HG03097 (cell line): ENCODE results near the gene LRRIQ1.
A peak's percentile ranks its signal among the peaks of the same experiment; 100 is the strongest.

ENCODE experiments used
- ATAC-seq: cut with Tn5 transposase; IDR thresholded peaks from one replicate; pipeline ENCODE4 v1.9.1; 2021; ENCODE audit not compliant: unreplicated experiment, low FRiP score

LRRIQ1 gene

DNA sequence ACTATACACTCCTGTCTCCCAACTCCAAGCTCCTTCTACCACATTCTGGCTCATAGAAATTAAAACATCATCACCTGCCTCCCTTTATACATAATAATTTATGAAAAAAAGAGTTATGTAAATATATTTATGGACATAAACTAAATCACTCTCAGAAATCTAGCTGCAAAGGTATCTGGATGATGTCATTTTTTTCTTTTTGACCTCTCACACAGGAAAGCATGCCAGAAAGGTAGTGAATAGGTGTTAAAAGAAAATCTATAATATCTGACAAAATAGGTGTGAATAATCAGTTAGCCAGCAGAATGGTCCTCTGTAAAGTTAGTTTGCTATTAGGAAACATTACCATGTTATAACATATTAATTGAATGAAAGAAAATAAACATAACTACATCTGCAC lies 7.7 kb downstream of the LRRIQ1 start:
- ATAC-seq = no peak

DNA sequence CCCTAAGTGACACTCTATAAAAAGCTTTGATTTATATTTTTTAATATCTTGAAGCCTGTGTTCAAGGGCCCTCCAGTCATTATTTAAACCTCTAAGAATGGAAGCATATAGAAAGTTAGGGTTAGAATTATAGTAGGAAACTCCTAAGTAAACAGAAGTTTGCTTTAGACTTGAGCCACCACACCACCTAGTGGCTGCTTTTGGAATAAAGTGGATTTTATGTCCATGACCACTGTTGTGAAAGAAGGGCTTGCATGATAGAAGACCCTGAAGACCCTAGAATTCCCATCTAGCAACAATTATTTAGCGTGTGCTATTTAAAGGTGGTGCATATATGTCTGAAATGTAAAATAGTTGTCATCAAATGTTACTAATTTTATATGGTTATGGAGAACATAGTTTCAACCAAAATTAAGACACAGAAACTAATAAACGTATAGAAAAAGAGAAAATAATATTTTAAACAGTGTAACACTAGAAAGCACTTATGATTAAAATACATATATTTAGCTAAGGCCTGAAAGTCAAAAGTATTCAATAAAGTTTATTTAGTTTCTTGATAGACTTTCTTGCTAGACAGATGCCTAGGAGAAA lies 21.3 kb downstream of the LRRIQ1 start:
- peak; percentile 71 for ATAC-seq

DNA sequence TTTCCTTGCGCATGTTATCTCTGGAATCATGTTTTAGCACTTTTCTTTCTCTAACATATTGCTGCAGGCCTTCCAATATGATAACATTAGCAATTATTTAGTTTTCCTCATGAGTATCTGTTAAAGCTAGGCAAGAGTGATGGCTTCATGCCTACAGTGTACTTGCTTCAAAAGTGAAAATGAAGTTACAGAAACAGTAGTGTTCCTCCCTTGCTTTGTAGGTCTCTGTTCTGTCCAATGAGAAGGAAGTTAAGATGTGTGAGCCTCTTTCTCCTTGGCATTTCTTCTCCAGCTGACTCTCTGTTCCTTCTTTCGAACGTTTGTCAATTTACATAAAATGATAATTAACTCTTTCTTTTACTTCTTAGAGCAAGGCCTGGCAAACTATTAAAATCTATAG lies 22.2 kb downstream of the LRRIQ1 start:
- ATAC-seq = no peak

DNA sequence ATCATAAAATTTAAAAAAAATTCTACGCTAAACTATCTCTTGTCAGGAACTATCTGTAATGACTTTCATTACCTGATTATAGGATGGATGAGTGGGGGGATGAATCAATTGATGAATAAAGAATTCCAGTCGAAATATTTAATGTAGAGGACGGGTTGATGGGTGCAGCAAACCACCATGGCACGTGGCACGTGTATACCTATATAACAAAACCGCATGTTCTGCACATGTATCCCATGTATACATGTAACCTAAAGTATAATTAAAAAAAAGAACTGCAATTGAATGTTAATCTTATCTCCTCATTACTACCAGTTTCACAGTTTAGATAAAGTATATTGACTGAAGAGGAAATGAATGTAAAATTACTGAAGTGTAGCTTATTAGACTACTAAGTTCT lies 23.4 kb downstream of the LRRIQ1 start:
- ATAC-seq = no peak

DNA sequence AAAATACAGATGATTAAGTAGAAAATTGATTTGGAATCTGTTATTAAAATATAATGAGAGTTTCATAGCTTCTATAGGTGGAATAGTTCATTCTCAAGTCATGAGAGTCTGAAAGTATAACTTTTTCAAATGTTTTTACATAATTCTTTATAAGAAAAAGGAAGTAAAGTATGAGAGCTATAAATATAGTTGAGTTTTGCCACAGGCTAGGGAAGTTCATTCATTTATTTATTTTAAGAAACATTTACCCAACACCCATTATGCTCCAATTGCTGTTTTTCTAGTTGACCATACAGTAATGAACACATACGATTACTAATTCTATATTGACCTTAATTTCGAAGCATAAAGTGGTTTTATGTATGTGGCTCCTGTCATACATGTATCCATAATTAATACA lies 24.8 kb downstream of the LRRIQ1 start:
- no peak for ATAC-seq

DNA sequence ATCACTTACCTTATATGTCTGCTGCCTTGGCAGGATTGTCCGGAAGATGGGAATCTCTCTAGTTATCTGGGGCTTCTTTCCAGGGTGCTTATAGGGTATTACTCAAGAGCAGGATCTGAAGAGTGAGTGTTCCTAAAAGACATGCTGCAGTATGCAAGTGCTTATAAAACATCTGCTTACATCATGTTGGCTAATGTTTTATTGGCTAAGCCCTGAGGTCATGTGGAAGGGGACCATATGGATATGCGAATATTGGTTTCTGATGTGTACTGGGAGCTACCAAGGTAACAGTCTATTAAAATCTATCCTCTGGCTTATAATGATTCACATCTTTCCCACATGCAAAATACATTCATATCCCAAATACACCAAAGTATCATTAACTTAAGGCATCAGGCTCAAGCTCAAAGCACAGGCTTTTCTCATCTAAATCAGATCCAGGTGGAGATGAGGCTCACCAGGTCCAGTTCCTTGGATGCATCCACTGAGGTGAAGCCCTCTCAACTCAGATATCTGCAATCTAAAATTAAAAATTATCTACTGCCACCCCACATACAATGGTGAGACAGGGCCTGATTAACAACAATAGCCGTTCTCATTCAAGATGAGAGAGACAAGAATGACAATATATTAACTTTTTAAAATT lies 29.8 kb downstream of the LRRIQ1 start:
- ATAC-seq = no peak

DNA sequence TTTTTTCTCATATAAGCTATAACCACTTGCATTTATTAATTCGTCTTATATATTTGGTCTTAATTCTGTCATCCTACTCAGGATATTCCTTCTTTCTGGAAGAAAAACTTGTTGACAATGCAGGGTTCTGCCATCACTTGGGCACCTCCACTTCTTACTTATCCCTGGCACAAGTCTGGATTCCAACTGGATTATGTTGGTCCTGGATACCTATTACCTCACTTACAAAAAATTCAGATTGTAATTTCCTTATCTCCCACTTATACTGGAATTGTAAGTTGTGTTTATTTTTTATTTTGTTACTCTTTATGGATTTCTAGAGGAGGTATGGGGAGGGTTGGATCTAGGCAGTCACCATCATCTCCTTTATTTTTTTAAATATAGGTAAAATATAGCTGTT lies 36.7 kb downstream of the LRRIQ1 start:
- ATAC-seq = no peak

DNA sequence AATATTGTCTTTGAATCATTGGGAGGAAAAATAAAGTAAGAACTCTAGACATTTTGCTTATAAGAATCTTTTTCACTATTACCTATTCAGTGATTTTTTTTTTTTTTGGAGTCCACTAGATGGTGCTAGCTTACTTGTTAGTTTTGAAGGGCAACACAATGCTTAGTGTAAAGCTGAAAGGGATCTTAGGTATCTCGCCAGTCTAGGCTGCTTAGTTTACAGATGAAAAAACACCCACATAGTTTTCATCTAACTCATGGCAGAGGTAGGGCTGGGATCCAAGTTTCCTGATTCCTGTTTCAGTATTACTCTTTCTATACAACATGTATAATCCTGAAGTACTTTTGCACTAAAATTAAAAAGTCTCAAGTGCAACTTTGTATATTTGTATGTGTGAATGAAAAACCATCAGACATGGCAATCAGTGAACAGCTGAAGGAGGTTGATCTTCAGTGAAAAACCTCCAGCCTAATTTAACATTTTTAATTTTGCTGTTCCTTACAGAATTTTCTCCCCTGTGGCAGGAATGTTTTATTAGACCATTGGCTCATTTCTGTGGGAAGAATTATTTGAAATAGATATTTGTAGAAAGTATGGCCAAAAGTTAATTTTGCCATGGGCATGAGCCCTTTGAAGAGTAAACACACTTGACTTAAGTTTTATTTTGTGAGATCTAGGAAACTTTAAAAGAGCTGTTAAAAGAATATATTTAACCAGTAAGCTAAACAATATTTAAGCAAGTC lies 40.7 kb downstream of the LRRIQ1 start:
- peak; percentile 73 for ATAC-seq

DNA sequence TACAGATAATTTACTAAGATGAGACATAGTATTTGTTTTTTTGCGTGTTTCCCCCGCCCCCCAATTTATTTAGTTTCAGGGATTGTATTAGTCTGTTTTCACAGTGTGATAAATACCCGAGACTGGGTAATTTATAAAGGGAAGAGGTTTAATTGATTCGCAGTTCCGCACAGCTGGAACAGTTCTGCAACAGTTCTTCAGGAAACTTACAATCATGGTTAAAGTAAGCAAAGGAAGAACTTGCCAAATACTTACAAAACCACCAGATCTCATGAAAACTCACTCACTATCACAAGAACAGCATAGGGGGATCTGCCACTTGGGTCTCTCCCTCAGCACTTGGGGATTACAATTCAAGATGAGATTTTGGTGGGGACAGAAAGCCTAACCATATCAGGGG lies 48.9 kb downstream of the LRRIQ1 start:
- no peak for ATAC-seq

DNA sequence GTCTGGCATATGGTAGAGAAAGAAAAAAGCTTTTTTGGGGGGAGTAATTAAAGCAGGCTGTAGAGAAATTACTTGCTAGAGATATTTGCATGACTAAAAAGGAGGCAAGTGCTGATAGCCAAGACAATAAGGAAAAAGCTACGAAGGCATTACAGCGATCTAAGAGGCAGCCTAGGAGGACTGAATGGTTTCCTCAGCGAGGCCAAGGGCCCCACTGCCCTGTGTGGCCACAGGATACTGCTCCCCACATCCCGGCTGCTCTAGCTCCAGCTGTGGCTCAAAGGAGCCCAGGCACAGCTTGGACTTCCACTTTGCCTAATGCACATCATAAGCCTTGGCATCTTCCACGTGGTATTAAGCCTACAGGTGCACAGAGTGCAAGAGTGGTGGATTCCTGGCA lies 53.6 kb downstream of the LRRIQ1 start:
- ATAC-seq = no peak

DNA sequence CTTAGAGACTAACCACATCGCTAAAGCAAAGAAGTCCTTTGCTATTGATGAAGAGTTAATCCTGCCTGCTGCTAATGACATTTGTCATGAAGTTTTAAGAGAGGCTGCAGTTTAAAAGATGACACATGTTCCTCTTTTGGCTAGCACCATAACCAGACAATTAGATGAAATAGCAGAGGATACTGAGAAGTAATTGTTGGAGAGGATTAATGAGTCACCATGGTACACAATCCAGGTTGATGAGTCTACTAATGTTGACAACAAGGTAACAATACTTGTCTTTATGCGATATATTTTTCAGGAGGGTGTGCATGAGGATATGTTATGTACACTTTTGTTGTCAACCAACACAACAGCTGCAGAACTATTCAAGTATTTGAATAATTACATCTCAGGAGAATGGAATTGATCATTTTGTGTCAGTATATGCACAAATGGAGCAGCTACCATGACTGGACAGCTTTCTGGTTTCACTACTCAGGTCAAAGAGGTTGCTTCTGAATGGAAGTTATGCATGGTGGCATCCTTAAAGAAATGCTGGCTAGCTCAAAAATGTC lies 56.7 kb downstream of the LRRIQ1 start:
- ATAC-seq = no peak

DNA sequence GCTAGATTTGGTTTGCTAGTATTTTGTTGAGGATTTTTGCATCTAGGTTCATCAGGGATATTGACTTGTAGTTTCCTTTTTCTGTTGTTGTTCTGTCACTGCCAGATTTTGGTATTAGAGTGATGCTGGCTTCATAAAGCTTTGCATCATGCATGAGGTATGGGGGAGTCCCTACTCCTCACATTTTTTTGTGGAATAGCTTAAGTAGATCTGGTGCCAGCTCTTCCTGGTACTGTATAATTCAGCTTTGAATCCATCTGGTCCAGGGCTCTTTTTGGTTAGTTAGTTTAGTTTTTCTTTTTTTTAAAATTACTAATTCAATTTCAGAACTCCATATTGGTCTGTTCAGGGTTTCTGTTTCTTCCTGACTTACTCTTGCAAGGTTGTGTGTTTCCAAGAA lies 59.4 kb downstream of the LRRIQ1 start:
- ATAC-seq = no peak

DNA sequence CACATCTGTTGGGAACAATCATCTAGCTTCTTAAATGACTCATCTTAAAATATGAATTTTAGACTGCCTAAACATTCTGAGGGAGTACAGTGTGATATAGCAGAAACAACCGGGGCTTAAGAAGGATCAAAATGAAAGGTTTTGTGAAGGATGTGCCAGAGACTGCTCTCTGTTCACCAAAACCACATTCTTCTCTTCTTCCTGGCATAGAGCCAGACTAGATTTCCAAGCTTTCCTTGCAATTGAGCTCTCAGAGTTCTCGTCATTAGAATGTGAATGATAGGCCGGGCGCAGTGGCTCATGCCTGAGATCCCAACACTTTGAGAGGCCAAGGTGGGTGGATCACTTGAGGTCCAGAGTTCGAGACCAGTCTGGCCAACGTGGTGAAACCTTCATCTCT lies 94.5 kb downstream of the LRRIQ1 start:
- ATAC-seq = no peak

DNA sequence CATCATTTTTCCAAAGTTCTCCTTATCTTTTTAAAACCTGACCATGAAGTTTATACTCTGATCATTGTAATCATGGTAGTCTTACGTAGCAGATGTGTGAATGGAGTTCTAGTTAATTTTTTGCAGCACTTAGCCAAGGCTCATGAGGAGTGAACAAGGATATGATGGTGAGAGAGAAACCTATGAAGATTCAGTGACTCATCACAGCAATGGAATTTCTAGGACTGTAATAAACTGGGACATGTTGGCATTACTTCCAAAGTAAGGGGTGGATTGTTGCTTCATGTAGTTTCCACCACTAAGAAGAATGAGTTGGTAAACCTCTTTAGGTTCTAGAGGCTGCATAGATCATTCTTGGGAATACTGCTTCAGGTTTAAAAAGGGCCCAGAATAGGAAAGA lies 102.7 kb downstream of the LRRIQ1 start:
- no peak for ATAC-seq

DNA sequence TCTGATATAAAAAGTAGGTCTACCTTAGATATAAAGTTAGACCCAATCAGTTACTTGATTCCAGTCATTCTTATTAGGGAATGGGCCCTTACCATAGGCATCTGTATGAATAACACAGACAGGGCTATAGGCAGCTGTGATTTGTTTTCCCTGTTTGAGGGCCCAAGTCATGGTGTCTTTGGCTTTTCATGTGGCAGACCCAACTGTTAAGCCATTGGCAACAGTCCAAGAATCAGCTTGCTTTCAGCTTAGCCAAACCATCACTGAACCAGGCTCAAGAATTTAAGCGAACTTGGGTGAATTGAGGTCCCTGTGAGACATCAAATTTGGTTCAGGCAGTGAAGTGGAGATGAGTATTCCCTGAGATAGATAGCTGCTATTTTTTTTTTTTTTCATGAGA lies 111.2 kb downstream of the LRRIQ1 start:
- no peak for ATAC-seq

DNA sequence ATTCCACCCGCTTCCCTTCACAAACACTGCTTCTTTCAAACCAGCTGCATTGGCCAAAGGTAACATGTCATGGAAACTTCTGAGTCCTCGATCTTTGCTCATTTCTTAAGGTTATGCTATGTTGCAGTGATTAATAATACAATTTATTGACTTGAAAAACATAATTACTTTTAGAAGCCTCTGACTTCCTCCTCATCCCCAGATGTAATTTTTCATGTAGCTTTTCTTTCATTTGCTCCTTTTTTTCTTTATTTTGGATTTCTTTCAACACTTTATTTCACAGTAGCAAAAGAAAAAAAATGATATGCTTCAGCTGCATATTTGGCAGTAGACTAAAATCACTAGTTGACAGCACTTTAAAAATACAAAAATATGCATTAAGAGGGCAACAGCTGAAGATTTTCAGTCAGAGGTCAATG lies 116.2 kb downstream of the LRRIQ1 start:
- no peak for ATAC-seq

DNA sequence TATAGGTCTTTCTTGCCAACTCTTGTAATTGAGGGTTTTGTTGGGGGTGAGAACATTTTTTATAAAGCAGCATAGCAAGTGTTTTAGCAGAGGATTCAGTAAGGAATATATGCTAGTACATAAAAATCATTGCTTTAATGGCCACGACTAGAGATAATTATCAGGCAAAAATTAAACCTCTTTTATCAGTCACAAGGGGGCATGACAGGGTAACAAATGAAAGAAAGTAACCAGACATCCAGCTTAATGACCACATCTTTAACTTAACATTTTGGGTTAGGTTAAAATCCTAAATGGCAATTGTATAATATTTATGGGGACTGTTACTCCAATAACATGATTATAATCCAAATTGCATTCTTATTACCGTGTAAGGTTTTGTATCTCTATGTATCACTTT lies 119.6 kb downstream of the LRRIQ1 start:
- ATAC-seq = no peak

DNA sequence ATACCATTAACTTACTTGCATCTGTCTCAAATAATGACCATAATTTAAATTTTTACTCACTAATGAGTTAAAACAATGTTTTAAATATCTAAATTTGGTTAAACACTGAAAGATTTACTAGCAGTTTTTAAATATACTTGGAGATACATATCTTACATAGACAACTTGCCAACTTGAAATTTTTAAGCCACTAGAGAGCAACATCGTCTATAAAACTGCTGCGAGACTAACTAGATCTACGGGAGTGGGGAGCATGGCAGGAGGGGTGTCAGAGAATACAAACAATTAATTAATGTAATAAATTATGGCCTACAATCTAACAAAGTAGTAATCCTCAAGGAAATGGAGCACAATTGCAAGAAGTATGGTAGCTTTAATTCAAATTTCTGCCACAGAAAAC lies 120.4 kb downstream of the LRRIQ1 start:
- no peak for ATAC-seq

DNA sequence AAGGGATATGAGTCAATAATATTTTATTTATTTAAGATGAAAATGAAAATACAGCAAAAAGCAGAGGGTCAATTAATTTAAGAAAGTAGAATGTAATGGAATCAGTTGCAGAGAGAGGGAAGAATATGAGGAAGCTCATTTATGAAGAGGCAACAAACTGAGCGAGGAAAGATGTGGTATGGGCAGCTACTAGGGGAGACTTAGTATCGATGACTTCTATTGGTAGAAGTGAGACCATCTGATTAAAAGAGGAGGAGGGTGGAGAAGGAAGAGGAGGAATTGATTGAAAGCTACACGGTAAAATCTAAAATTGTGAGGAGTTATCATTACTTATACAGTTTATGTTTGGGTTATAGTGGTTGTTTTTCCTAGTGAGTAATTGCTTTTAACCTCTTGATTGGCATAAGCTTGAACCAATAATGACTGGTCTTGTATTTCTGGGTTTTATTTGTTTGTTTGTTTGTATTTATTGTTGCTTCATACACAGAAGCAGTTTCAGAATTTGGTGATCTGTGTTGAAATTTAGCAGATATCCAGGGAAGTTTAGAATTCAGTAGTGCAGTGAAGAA lies 121.0 kb downstream of the LRRIQ1 start:
- no peak for ATAC-seq

DNA sequence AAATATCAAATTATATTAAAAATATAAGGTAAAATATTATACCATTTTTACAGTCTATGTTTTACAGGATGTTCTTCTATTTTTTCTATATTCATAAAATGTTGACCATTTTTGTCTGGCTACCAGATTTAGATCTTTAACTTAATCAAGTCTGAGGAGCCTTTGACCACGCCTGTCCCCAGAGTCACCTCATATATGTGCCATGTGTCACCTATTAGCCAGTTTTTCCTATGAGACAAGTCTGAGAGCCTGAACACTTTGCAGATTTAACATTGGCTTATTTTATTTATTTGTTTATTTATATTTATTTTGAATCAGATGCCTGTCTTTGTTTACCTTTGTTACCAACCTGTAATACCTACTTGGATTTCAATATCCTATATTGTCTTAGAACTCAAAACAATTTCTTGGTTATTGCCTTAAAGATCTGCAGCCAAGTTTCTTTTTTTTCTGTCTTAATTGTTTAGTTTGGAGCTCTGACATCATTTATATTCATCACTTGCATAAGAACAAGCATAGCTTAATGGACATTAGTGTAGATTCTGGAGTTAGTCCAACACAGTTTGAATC lies 127.7 kb downstream of the LRRIQ1 start:
- ATAC-seq = no peak

DNA sequence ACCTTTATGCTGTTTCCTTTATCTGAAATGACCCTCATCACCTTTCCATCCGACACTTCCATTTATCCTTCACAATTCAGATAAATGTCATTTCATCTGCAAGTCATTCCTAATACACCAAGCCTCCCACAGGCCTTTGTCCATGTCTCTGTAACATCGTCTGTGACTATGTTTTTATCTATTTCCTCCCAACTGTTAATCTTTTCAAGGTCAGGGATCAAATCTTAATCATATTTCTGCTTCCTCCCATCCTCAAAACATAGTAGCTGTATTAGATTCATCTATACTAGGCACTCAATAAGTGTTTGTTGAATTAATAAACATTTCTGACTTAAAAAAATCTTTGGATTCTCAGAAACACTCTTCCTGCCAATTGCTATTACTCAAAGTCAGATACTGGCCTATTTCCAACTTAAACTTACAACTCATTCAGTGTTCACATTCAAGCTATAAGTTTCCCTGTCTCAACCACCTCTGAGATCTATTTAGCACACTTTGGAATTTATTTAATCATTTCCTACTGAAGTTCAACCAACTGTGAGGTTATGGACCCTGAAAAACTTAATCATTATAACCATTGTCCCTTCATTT lies 143.6 kb downstream of the LRRIQ1 start:
- no peak for ATAC-seq
